ENCODE measurements around the gene SEZ6.

Gene SEZ6

DNA sequence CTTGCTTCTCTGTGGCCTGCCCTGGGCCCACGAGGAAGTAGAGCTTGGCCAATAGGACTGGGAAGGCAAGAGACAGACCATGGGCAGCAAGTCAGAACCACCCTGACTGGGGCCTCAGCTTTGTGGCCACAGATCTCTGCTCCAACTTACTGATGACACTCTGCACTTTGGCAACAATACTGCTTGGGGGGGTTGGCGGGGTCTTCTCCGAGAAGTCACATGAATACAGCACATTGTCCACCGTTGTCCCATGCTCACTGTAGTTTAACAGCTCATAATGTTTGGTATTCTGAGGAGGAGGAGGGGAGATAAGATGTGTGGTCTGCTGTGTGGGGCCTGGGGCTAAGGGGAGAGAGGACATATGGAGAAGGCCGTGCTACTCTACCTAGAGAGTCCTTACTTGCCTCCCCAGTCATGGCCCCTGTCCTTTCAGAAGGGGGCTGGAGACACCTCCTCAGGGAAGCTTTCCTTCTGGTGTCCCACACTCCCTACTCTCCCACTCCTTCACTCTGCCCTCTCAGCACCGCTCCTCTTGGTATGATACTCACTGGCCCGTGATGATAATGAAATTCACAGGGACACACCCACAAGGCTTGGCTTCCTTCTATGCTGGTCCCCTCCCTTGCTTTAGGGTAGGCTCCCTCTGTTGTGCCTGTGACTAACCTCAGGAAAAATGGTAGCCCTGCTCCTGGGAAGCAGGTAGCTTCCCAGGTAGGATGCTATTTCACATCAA is 99.0 kb downstream of the SEZ6 start (continued):
- TF ChIP-seq TOX (CRISPR knock-in tag; IDR thresholded peaks at IDR 0.05; ENCODE audit: borderline replicate concordance) = no peak
- TF ChIP-seq, protein P1, sequence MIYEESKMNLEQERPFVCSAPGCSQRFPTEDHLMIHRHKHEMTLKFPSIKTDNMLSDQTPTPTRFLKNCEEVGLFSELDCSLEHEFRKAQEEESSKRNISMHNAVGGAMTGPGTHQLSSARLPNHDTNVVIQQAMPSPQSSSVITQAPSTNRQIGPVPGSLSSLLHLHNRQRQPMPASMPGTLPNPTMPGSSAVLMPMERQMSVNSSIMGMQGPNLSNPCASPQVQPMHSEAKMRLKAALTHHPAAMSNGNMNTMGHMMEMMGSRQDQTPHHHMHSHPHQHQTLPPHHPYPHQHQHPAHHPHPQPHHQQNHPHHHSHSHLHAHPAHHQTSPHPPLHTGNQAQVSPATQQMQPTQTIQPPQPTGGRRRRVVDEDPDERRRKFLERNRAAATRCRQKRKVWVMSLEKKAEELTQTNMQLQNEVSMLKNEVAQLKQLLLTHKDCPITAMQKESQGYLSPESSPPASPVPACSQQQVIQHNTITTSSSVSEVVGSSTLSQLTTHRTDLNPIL (CRISPR knock-in tag; IDR thresholded peaks at IDR 0.05; ENCODE audit: low read depth) = no peak

- ATAC-seq = no peak
- TF ChIP-seq POU6F1 (CRISPR knock-in tag; IDR thresholded peaks at IDR 0.05; ENCODE audit: borderline replicate concordance, low read depth) = no peak
- TF ChIP-seq ESRRG (CRISPR knock-in tag; IDR thresholded peaks at IDR 0.05) = no peak
- no peak for TF ChIP-seq GLIS3 (CRISPR knock-in tag; IDR thresholded peaks at IDR 0.05)
- TF ChIP-seq, protein P1 (CRISPR knock-in tag; IDR thresholded peaks at IDR 0.05; ENCODE audit: low read depth) = no peak
- TF ChIP-seq ISL1 (CRISPR knock-in tag; IDR thresholded peaks at IDR 0.05) = no peak
- TF ChIP-seq CSDC2 (CRISPR knock-in tag; IDR thresholded peaks at IDR 0.05) = no peak
- no peak for TF ChIP-seq TCF4 (CRISPR knock-in tag; IDR thresholded peaks at IDR 0.05; ENCODE audit: borderline replicate concordance)
- TF ChIP-seq SNAI2 (CRISPR knock-in tag; IDR thresholded peaks at IDR 0.05) = no peak
- TF ChIP-seq OSR1 (CRISPR knock-in tag; IDR thresholded peaks at IDR 0.05) = no peak
- TF ChIP-seq, protein P2, sequence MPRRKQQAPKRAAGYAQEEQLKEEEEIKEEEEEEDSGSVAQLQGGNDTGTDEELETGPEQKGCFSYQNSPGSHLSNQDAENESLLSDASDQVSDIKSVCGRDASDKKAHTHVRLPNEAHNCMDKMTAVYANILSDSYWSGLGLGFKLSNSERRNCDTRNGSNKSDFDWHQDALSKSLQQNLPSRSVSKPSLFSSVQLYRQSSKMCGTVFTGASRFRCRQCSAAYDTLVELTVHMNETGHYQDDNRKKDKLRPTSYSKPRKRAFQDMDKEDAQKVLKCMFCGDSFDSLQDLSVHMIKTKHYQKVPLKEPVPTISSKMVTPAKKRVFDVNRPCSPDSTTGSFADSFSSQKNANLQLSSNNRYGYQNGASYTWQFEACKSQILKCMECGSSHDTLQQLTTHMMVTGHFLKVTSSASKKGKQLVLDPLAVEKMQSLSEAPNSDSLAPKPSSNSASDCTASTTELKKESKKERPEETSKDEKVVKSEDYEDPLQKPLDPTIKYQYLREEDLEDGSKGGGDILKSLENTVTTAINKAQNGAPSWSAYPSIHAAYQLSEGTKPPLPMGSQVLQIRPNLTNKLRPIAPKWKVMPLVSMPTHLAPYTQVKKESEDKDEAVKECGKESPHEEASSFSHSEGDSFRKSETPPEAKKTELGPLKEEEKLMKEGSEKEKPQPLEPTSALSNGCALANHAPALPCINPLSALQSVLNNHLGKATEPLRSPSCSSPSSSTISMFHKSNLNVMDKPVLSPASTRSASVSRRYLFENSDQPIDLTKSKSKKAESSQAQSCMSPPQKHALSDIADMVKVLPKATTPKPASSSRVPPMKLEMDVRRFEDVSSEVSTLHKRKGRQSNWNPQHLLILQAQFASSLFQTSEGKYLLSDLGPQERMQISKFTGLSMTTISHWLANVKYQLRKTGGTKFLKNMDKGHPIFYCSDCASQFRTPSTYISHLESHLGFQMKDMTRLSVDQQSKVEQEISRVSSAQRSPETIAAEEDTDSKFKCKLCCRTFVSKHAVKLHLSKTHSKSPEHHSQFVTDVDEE (CRISPR knock-in tag; IDR thresholded peaks at IDR 0.05) = no peak
- TF ChIP-seq ZFP30 (CRISPR knock-in tag; IDR thresholded peaks at IDR 0.05) = no peak
- TF ChIP-seq TOX (CRISPR knock-in tag; IDR thresholded peaks at IDR 0.05; ENCODE audit: borderline replicate concordance) = no peak
- no peak for TF ChIP-seq ARNTL (CRISPR knock-in tag; IDR thresholded peaks at IDR 0.05; ENCODE audit: borderline replicate concordance, low read depth)
- no peak for TF ChIP-seq BACH2 (CRISPR knock-in tag; IDR thresholded peaks at IDR 0.05; ENCODE audit: borderline replicate concordance)
- no peak for TF ChIP-seq RARB (CRISPR knock-in tag; IDR thresholded peaks at IDR 0.05)
- TF ChIP-seq ZNF8 (CRISPR knock-in tag; IDR thresholded peaks at IDR 0.05) = no peak
- no peak for TF ChIP-seq PATZ1 (CRISPR knock-in tag; IDR thresholded peaks at IDR 0.05; ENCODE audit: borderline replicate concordance)
- no peak for TF ChIP-seq ZNF565 (CRISPR knock-in tag; conservative IDR thresholded peaks at IDR 0.05; ENCODE audit: low read depth)
Measured at GRCh38 chr17:28906276-28906675, 99.6 kb downstream of the SEZ6 start.

Data from SK-N-SH treated with all-trans-retinoic acid at 6 μM for 48 hours (cell line).